ENCODE results near the gene TBC1D8. TPM values are rescaled to one million over a fixed set of nuclear protein-coding genes. Genes with fewer than 3 reads are reported as not detected.

Gene TBC1D8
- total and polyA plus RNA-seq, 2 donors (not counting 1 experiment from before 2014, with no cell fraction given): 1.7 to 15.7 TPM

DNA sequence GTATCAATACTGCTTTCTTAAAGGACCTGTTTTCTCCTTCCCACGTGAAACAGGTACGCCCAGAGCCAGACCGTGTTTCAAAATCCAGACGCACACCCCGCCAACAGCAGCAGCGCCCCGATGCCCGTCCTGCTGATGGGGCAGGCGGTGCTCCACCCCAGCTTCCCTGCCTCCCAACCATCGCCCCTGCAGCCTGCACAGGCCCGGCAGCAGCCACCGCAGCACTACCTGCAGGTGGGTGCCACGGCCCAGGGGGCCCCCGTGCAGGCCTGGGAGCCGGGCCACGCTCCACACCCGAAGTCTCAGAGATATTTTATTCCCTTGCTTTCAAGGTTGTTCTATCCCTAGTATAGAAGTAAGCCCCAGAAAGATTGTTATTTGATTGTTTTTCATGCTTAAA is 157.9 kb downstream of the TBC1D8 start:
- DNase-seq: no peak
- no peaks in the 10 kb centered on the region for H3K9me3 Mint-ChIP-seq (ENCODE audit: insufficient read depth)
- CTCF ChIA-PET: interaction anchor here (1.2 kb wide), 1 partner anchor 7 kb away, joined by 3 read pairs; no protein-coding TSS in a partner anchor
- POLR2A ChIA-PET: no interaction called here
- Histone ChIP-seq H3K4me1 (ENCODE audit: control insufficient read depth in 2 of 2, insufficient read depth in 2 of 2, low read length in 2 of 2) (peaks cover 0 to 11% of the 10 kb centered on the region in 2 donors), H4K20me1 (ENCODE audit: control insufficient read depth, insufficient read depth, low read length, poor library complexity, severe bottlenecking) (no peaks in the 10 kb centered on the region), H3K27me3 (replicated peaks in 1 of 4; ENCODE audit: control extremely low read depth in 1 of 4, control insufficient read depth in 3 of 4, insufficient read depth in 4 of 4, low read length in 3 of 4) (no peaks in the 10 kb centered on the region), H3K27ac (ENCODE audit: low read length in 2 of 2) (no peak overlapping the region), H3K79me2 (ENCODE audit: control insufficient read depth, insufficient read depth, low read length) (no peaks in the 10 kb centered on the region), H3K36me3 (replicated peaks in 1 of 2; ENCODE audit: control extremely low read depth in 1 of 2, control insufficient read depth in 1 of 2, extremely low read depth in 1 of 2, insufficient read depth in 2 of 2, low read length in 1 of 2) (no peaks in the 10 kb centered on the region), H3K9me3 (ENCODE audit: control extremely low read depth in 1 of 3, control insufficient read depth in 2 of 3, insufficient read depth in 1 of 3, low read length in 2 of 3) (peaks cover 0 to 8% (median 0%) of the 10 kb centered on the region in 3 donors), H2AFZ (ENCODE audit: insufficient read depth, low read depth, low read length, poor library complexity, severe bottlenecking) (no peak overlapping the region), H3K4me2 (replicated peaks; ENCODE audit: low read depth, low read length, poor library complexity, severe bottlenecking) (no peak overlapping the region), H3K4me3 (ENCODE audit: control extremely low read depth in 1 of 5, extremely low read depth in 1 of 5, insufficient read depth in 1 of 5, low read depth in 2 of 5, low read length in 4 of 5) (no peak overlapping the region), H3K9ac (ENCODE audit: low read length) (no peak overlapping the region)
- no peak for TF ChIP-seq EZH2 (IDR thresholded peaks at IDR 0.05; ENCODE audit: borderline replicate concordance, insufficient read depth, low read depth, low read length, poor library complexity, severe bottlenecking)
- TF ChIP-seq, protein P1, sequence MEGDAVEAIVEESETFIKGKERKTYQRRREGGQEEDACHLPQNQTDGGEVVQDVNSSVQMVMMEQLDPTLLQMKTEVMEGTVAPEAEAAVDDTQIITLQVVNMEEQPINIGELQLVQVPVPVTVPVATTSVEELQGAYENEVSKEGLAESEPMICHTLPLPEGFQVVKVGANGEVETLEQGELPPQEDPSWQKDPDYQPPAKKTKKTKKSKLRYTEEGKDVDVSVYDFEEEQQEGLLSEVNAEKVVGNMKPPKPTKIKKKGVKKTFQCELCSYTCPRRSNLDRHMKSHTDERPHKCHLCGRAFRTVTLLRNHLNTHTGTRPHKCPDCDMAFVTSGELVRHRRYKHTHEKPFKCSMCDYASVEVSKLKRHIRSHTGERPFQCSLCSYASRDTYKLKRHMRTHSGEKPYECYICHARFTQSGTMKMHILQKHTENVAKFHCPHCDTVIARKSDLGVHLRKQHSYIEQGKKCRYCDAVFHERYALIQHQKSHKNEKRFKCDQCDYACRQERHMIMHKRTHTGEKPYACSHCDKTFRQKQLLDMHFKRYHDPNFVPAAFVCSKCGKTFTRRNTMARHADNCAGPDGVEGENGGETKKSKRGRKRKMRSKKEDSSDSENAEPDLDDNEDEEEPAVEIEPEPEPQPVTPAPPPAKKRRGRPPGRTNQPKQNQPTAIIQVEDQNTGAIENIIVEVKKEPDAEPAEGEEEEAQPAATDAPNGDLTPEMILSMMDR (IDR thresholded peaks at IDR 0.05): no peak
- H3K4me1 Mint-ChIP-seq: peaks cover 5% of the 10 kb centered on the region
- H3K27me3 Mint-ChIP-seq: peaks cover 3% of the 10 kb centered on the region
- no peak for ATAC-seq (ENCODE audit: low read depth)
- no peak overlapping the region for H3K27ac Mint-ChIP-seq
- no peak overlapping the region for H3K4me3 Mint-ChIP-seq
- 96% methylated on average over 9 of the region's 17 CpGs for WGBS (ENCODE audit: insufficient coverage)
- intact Hi-C loops (cut with micrococcal nuclease): no loop called here

DNA sequence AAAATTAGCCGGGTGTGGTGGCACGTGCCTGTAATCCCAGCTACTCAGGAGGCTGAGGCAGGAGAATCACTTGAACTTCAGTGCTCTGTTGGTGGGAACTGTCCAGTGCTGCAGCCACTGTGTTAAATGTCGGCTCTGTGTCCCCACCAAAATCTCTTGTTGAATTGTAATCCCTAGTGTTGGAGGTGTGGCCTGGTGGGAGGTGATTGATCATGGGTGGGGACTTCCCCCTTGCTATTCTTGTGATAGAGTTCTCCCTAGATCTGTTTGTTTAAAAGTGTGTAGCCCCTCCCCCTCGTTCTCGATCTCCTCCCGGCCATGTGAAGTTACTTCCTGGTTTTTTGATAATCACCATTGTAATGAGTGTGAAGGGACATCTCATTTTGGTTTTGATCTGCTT is 158.9 kb downstream of the TBC1D8 start:
- Histone ChIP-seq H3K4me2 (replicated peaks; ENCODE audit: low read depth, low read length, poor library complexity, severe bottlenecking) (peak overlapping the region; percentile 1), H3K4me1 (ENCODE audit: control insufficient read depth in 2 of 2, insufficient read depth in 2 of 2, low read length in 2 of 2) (peaks cover 0 to 11% of the 10 kb centered on the region in 2 donors), H3K27me3 (replicated peaks in 1 of 4; ENCODE audit: control extremely low read depth in 1 of 4, control insufficient read depth in 3 of 4, insufficient read depth in 4 of 4, low read length in 3 of 4) (no peaks in the 10 kb centered on the region), H3K9me3 (ENCODE audit: control extremely low read depth in 1 of 3, control insufficient read depth in 2 of 3, insufficient read depth in 1 of 3, low read length in 2 of 3) (peaks cover 0 to 8% (median 0%) of the 10 kb centered on the region in 3 donors), H3K79me2 (ENCODE audit: control insufficient read depth, insufficient read depth, low read length) (no peaks in the 10 kb centered on the region), H3K36me3 (replicated peaks in 1 of 2; ENCODE audit: control extremely low read depth in 1 of 2, control insufficient read depth in 1 of 2, extremely low read depth in 1 of 2, insufficient read depth in 2 of 2, low read length in 1 of 2) (no peaks in the 10 kb centered on the region), H3K4me3 (ENCODE audit: control extremely low read depth in 1 of 5, extremely low read depth in 1 of 5, insufficient read depth in 1 of 5, low read depth in 2 of 5, low read length in 4 of 5) (no peak overlapping the region), H2AFZ (ENCODE audit: insufficient read depth, low read depth, low read length, poor library complexity, severe bottlenecking) (peak overlapping the region; percentile 24), H3K9ac (ENCODE audit: low read length) (no peak overlapping the region), H4K20me1 (ENCODE audit: control insufficient read depth, insufficient read depth, low read length, poor library complexity, severe bottlenecking) (no peaks in the 10 kb centered on the region), H3K27ac (ENCODE audit: low read length in 2 of 2) (no peak overlapping the region)
- peak; percentile 63 for DNase-seq
- Mint-ChIP-seq H3K27ac (no peak overlapping the region), H3K27me3 (peaks cover 3% of the 10 kb centered on the region), H3K4me1 (peaks cover 5% of the 10 kb centered on the region), H3K4me3 (no peak overlapping the region), H3K9me3 (ENCODE audit: insufficient read depth) (no peaks in the 10 kb centered on the region)
- CTCF ChIA-PET: no interaction called here
- no peak for ATAC-seq (ENCODE audit: low read depth)
- whole genome bisulfite sequencing (ENCODE audit: insufficient coverage): 58% methylated on average over 4 of the region's 6 CpGs
- intact Hi-C loops (cut with micrococcal nuclease): no loop called here
- TF ChIP-seq, protein P1 (IDR thresholded peaks at IDR 0.05): no peak
- TF ChIP-seq EZH2 (IDR thresholded peaks at IDR 0.05; ENCODE audit: borderline replicate concordance, insufficient read depth, low read depth, low read length, poor library complexity, severe bottlenecking): no peak
- POLR2A ChIA-PET: no interaction called here

Measured in B cell (primary cell).